A673 (cell line): ENCODE results near the gene P3H3. TPM values are rescaled to one million over a fixed set of nuclear protein-coding genes. Genes with fewer than 3 reads are reported as not detected.

Experiments
- BruUV-seq: library from RNA; stranded (reverse); fragments of 400-500 nt; replicated peaks from 2 replicates; lab custom pipeline; 2021; lab: Mats Ljungman, UMichigan
- CTCF ChIA-PET: fragments of 300-600 bp; sonication (Branson Sonifier 250); formaldehyde crosslinking; loops from one replicate; lab custom pipeline; 2022; ENCODE audit warnings: antibody characterized with exemption; lab: Charles Lee
- POLR2A ChIA-PET: fragments of 300-600 bp; sonication (Branson Sonifier 250); formaldehyde crosslinking; loops from one replicate; lab custom pipeline; 2022; ENCODE audit warnings: antibody characterized with exemption; ENCODE audit not compliant: low non-redundant PET; lab: Charles Lee
- DNase-seq: peaks from one replicate; pipeline ENCODE4 v3.0.0-alpha.2; 2015; ENCODE audit warnings: low spot score
- H3K27ac ChIP-seq: fragments of 200-600 bp; sonication (generic); 2 replicates; pipeline ENCODE4 v1.5.1; 2016; ENCODE audit warnings: mixed run types, low read depth, mild to moderate bottlenecking, mixed read lengths, antibody characterized with exemption, low read length; ENCODE audit not compliant: poor library complexity, severe bottlenecking
- H3K27me3 ChIP-seq: fragments of 200-600 bp; sonication (generic); replicated peaks from 2 replicates; pipeline ENCODE4 v1.6.1; 2017; ENCODE audit warnings: mixed run types, low read depth, mild to moderate bottlenecking, mixed read lengths, antibody characterized with exemption, low read length; ENCODE audit not compliant: insufficient read depth, poor library complexity
- H3K36me3 ChIP-seq: fragments of 200-600 bp; sonication (generic); 2 replicates; pipeline ENCODE4 v1.6.1; 2016; ENCODE audit warnings: mixed run types, mild to moderate bottlenecking, mixed read lengths, antibody characterized with exemption, low read length; ENCODE audit not compliant: insufficient read depth, poor library complexity, severe bottlenecking
- H3K4me1 ChIP-seq: fragments of 200-600 bp; sonication (generic); 2 replicates; pipeline ENCODE4 v1.6.1; 2017; ENCODE audit warnings: mixed run types, mild to moderate bottlenecking, mixed read lengths, antibody characterized with exemption, low read length; ENCODE audit not compliant: insufficient read depth, poor library complexity, severe bottlenecking
- H3K4me3 ChIP-seq: fragments of 200-600 bp; sonication (generic); 2 replicates; pipeline ENCODE4 v1.5.1; 2016; ENCODE audit warnings: low read depth, mixed run types, mild to moderate bottlenecking, mixed read lengths, low read length; ENCODE audit not compliant: poor library complexity, severe bottlenecking
- H3K9me3 ChIP-seq: fragments of 200-600 bp; sonication (generic); 2 replicates; pipeline ENCODE4 v1.6.1; 2016; ENCODE audit warnings: mixed run types, low read depth, mild to moderate bottlenecking, mixed read lengths, antibody characterized with exemption, low read length; ENCODE audit not compliant: poor library complexity, severe bottlenecking
- CTCF ChIP-seq: fragments of 300-800, 200-600 bp; sonication (generic); conservative IDR thresholded peaks from 2 replicates; pipeline ENCODE4 v1.5.1; 2017; ENCODE audit warnings: low read depth, mild to moderate bottlenecking, antibody characterized with exemption, low read length, moderate library complexity, mixed read lengths
- EZH2 ChIP-seq: fragments of 200-600 bp; sonication (generic); IDR thresholded peaks from 2 replicates; pipeline ENCODE4 v1.6.1; 2017; ENCODE audit warnings: borderline replicate concordance, low read depth, mild to moderate bottlenecking, mixed read lengths, antibody characterized with exemption, low read length; ENCODE audit not compliant: poor library complexity, severe bottlenecking
- intact Hi-C: fragments of 100-400 bp; cut with micrococcal nuclease; formaldehyde crosslinking; loops from one replicate; pipeline ENCODE4 v1.10.0; 2022; ENCODE audit not compliant: unreplicated experiment
- total RNA-seq: library from RNA; stranded (reverse); gene quantifications from 2 replicates; pipeline ENCODE4 v1.2.3, GENCODE V29; 2021

P3H3 gene
- total RNA-seq, 1 experiment from 2014 or later = 45.3 TPM

DNA sequence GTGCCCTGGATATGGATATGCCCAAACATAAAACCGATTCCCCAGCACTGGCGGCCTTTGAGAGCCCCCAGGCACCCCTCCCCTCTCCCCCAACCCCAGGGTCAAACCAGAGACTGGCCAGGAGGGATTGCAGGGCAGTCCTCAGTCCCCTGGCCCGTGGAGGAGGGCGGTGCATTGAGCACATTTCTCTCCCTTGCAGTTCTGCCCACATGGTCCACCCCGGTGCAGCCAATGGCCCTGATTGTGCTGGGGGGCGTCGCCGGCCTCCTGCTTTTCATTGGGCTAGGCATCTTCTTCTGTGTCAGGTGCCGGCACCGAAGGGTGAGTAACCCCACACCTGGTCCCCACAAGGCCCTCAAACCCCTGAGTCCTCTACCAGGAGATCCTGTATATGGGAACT is 10.0 kb upstream of the P3H3 start:
- Histone ChIP-seq H3K4me3 (no peak overlapping the region), H3K4me1 (peaks cover 22% of the 10 kb centered on the region), H3K9me3 (no peaks in the 10 kb centered on the region), H3K27ac (no peak overlapping the region), H3K27me3 (no peaks in the 10 kb centered on the region), H3K36me3 (no peaks in the 10 kb centered on the region)
- TF ChIP-seq CTCF = no peak
- POLR2A ChIA-PET = no interaction called here
- no peak for DNase-seq
- intact Hi-C loops = no loop called here
- CTCF ChIA-PET = no interaction called here
- no TSS peak for BruUV-seq

DNA sequence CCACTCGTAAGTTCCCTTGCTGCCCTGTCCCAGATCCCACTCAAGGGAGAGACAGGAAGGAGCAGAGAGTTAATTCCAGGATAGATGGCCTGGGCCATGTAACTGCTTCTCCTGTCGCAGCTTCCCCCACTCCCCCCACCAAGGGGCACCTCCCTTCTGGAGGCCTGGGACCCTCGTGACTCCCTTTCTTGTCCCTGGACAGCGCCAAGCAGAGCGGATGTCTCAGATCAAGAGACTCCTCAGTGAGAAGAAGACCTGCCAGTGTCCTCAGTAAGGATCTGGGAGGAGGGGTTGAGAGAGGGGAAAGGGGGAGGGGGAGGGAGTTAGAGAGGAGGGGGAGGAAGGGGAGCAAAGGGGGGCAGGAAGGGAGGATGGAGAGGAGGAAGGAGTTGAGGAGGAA is 9.6 kb upstream of the P3H3 start:
- Histone ChIP-seq H3K4me3 (no peak overlapping the region), H3K27me3 (no peaks in the 10 kb centered on the region), H3K27ac (no peak overlapping the region), H3K9me3 (no peaks in the 10 kb centered on the region), H3K4me1 (peaks cover 22% of the 10 kb centered on the region), H3K36me3 (no peaks in the 10 kb centered on the region)
- POLR2A ChIA-PET = no interaction called here
- BruUV-seq = no TSS peak
- no peak for TF ChIP-seq EZH2
- no peak for TF ChIP-seq CTCF
- DNase-seq = no peak
- intact Hi-C loops = no loop called here
- CTCF ChIA-PET = interaction anchor here (0.6 kb wide), 1 partner anchor 63 kb away, joined by 4 read pairs; no protein-coding TSS in a partner anchor

- ChIA-PET CTCF (interaction anchor here (0.6 kb wide), 1 partner anchor 64 kb away, joined by 4 read pairs; no protein-coding TSS in a partner anchor), POLR2A (no interaction called here)
- intact Hi-C loops = no loop called here
- DNase-seq = no peak
- TF ChIP-seq EZH2 (no peak), CTCF (no peak)
- Histone ChIP-seq H3K4me3 (no peak overlapping the region), H3K27ac (no peak overlapping the region), H3K27me3 (no peaks in the 10 kb centered on the region), H3K4me1 (peaks cover 22% of the 10 kb centered on the region), H3K9me3 (no peaks in the 10 kb centered on the region), H3K36me3 (no peaks in the 10 kb centered on the region)
- no TSS peak for BruUV-seq
Measured at GRCh38 chr12:6819106-6820030, 8.8 kb upstream of the P3H3 start.
